Heart right ventricle (tissue), 16 donors: ENCODE measurements around the gene PPM1H. TPM values are rescaled to one million over a fixed set of nuclear protein-coding genes. Genes with fewer than 3 reads are reported as not detected.

Experiments used
- ATAC-seq, 8 donors: fragments of 200-7000 bp; cut with Tn5 transposase; one replicate each; pipeline ENCODE4 v1.9.1; 2020; ENCODE audit warnings: mild to moderate bottlenecking in 8 of 8, moderate library complexity in 8 of 8, moderate number of reproducible peaks in 1 of 8
- DNase-seq, 2 donors: peaks; one replicate each; pipeline ENCODE4 v3.0.0-alpha.2; 2020
- H3K27ac ChIP-seq, 10 donors: fragments of 200-600 bp; sonication (generic) in 2 of 10; one replicate each; pipeline versions ENCODE4 v1.5.0 to v1.8.0; 2020 to 2022; ENCODE audit warnings: mild to moderate bottlenecking in 3 of 10
- H3K27me3 ChIP-seq, 7 donors: fragments of 200-600 bp; one replicate each; pipeline ENCODE4 v1.8.0; 2021 to 2022; ENCODE audit warnings: mild to moderate bottlenecking in 2 of 7
- H3K36me3 ChIP-seq, 9 donors: fragments of 200-600 bp; sonication (generic) in 1 of 9; one replicate each; pipeline versions ENCODE4 v1.5.0 to v1.8.0; 2020 to 2022; ENCODE audit warnings: mild to moderate bottlenecking in 2 of 9
- H3K4me1 ChIP-seq, 9 donors: fragments of 200-600 bp; sonication (generic) in 1 of 9; one replicate each; pipeline versions ENCODE4 v1.5.0 to v1.8.0; 2020 to 2022; ENCODE audit warnings: mild to moderate bottlenecking in 4 of 9
- H3K4me3 ChIP-seq, 10 donors: fragments of 200-600 bp; sonication (generic) in 2 of 10; one replicate each; pipeline versions ENCODE4 v1.5.0 to v1.8.0; 2020 to 2022; ENCODE audit warnings: mild to moderate bottlenecking in 7 of 10, moderate library complexity in 2 of 10
- H3K9me3 ChIP-seq, 11 donors: fragments of 200-600 bp in 10 of 11; sonication (generic) in 2 of 11; one replicate each; pipeline versions ENCODE4 v1.5.0 to v1.8.0; 2013 to 2022; ENCODE audit warnings: mild to moderate bottlenecking in 2 of 11, control low read depth in 1 of 11, moderate library complexity in 1 of 11
- WGBS, 2 donors: extraction: QIAGEN DNeasy Blood & Tissue Kit; methylation state at CpG; one replicate each; pipeline ENCODE4 v1.1.7; 2013; ENCODE audit warnings: inconsistent platforms in 1 of 2; 5-methylcytosine and 5-hydroxymethylcytosine counted together
- intact Hi-C, 10 donors: fragments of 100-400 bp; cut with DNase I; formaldehyde crosslinking; loops; one replicate each; pipeline versions ENCODE4 v1.11.1 to v1.14.2; 2022
- polyA plus RNA-seq, 2 donors: library from polyadenylated mRNA; stranded (reverse); fragments of 200-250 nt; gene quantifications; one replicate each; pipeline ENCODE4 v1.2.3, GENCODE V29; 2013
- total RNA-seq, 10 donors: library from RNA; stranded (reverse); fragmentation: NEBNext Ultra II Directional in 3 of 10; extraction: Animal tissue kit (Norgen Biotek cat#: 25700) in 3 of 10; gene quantifications; one replicate each; pipeline versions ENCODE4 v1.2.1 to v1.2.4, GENCODE V29; 2021 to 2023
- TF ChIP-seq, protein P1 (sequence below), 9 donors: fragments of 200-600 bp; sonication (generic) in 2 of 9; IDR thresholded peaks; one replicate each; pipeline versions ENCODE4 v1.5.0 to v1.8.0; 2021 to 2022; ENCODE audit warnings: antibody characterized with exemption in 9 of 9, mild to moderate bottlenecking in 5 of 9, moderate library complexity in 1 of 9
- donor health status: Arrhythmogenic right ventricular cardiomyopathy.
- donor health status: ischemic (EF 13 %, LVEDD 7.1; RV severe dilation, severe dysfunction).
- donor health status: healthy with polysubstance abuse.
- donor health status: DM: no; HTN: yes; CAD: no.
- donor health status: DM: no; HTN: no; CAD: no.
- donor health status: ischemic (EF 25% LVEDD 6.9; RV normal size, moderate dysfunction).
- donor health status: ischemic (EF 25% LVEDD 5.7; RV mildly dilated, moderate dysfunction).
- donor health status: healthy.
- donor health status: DM: yes; HTN: yes; CAD: no.
- donor health status: Ischemic cardiomyopathy.
- donor health status: ischemic (EF 35%, LVEDD 5.7; RV mildly dilated, moderate dysfunction).
- donor health status: nonischemic (EF 11% LVEDD 7.7; RV severe dilation, severe dysfunction).
- donor health status: DM: yes; HTN: yes; CAD: no.
- donor health status: PGD.
- donor health status: ischemic (EF 29% LVEDD 5.4; RV normal size, mild dysfunction).
- donor health status: nonischemic (EF 23%, LVEDD 6.1; RV moderate dilation, normal function).

PPM1H gene
- total and polyA plus RNA-seq, 12 donors, result 0.62 to 7.1 (median 5.3) TPM

DNA sequence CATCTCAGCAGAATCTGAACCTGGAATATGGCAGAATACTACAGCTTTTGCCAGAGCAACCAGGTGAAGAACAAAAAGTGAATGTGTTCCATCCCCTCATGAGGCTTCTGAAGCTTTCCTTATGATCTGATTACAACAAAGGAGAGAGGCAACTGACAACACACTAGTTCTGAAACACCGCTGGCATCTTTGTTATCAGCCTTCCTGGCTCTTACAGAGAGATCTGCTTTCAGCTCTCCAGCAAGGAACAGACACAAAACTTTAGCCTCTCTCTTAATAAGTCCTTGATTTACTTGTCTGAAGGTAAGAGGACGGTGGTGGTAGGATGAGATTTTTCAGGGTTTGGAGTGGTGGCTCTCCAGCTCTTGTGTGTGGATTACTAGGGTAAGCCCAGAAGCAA, 227.0 kb downstream of the PPM1H start:
- 95 to 98% methylated on average over 2 of the region's 2 CpGs for WGBS, 2 donors
- no peaks in the 10 kb centered on the region for H3K9me3 ChIP-seq
- H3K4me3 ChIP-seq, result no peak overlapping the region
- peaks cover 0 to 8% (median 0%) of the 10 kb centered on the region in 9 donors for H3K36me3 ChIP-seq
- peaks cover 7 to 30% (median 25%) of the 10 kb centered on the region in 9 donors for H3K4me1 ChIP-seq
- ATAC-seq (no peak), DNase-seq (no peak)
- intact Hi-C loops, result loop anchor here in 1 of 10 donors (10.0 kb wide), 1 partner anchor 57 kb away; no protein-coding TSS in a partner anchor
- no peaks in the 10 kb centered on the region for H3K27me3 ChIP-seq
- no peak overlapping the region for H3K27ac ChIP-seq
- TF ChIP-seq, protein P1, sequence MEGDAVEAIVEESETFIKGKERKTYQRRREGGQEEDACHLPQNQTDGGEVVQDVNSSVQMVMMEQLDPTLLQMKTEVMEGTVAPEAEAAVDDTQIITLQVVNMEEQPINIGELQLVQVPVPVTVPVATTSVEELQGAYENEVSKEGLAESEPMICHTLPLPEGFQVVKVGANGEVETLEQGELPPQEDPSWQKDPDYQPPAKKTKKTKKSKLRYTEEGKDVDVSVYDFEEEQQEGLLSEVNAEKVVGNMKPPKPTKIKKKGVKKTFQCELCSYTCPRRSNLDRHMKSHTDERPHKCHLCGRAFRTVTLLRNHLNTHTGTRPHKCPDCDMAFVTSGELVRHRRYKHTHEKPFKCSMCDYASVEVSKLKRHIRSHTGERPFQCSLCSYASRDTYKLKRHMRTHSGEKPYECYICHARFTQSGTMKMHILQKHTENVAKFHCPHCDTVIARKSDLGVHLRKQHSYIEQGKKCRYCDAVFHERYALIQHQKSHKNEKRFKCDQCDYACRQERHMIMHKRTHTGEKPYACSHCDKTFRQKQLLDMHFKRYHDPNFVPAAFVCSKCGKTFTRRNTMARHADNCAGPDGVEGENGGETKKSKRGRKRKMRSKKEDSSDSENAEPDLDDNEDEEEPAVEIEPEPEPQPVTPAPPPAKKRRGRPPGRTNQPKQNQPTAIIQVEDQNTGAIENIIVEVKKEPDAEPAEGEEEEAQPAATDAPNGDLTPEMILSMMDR (IDR thresholded peaks at IDR 0.05), result no peak

DNA sequence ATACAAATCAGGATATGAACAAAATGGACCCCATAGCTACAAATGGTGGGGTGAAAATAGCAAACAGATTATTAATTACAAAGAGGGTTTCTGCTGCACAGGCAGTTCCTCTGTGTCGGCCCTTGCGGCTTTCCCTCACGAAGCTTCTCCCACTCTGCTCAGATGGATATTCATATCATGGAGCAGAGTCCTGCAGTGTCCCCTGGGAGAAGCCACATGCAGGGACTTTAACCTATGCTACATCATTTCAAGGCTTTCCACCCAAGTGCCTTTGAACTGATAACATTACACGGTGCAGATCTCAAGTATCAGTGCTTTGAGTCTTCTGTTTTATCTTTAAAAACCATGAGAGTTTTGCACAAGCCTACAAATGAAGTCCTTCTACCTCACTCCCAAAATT, 229.1 kb downstream of the PPM1H start:
- Histone ChIP-seq H3K4me3 (no peak overlapping the region), H3K9me3 (no peaks in the 10 kb centered on the region), H3K27ac (no peak overlapping the region), H3K4me1 (peaks cover 9 to 44% (median 35%) of the 10 kb centered on the region in 9 donors), H3K36me3 (peaks cover 0 to 8% (median 0%) of the 10 kb centered on the region in 9 donors), H3K27me3 (no peaks in the 10 kb centered on the region)
- TF ChIP-seq, protein P1 (IDR thresholded peaks at IDR 0.05), result no peak
- 79 to 84% methylated on average over 4 of the region's 4 CpGs for WGBS, 2 donors
- intact Hi-C loops, result loop anchor here in 1 of 10 donors (10.0 kb wide), 1 partner anchor 59 kb away; no protein-coding TSS in a partner anchor
- DNase-seq, result no peak
- no peak for ATAC-seq

DNA sequence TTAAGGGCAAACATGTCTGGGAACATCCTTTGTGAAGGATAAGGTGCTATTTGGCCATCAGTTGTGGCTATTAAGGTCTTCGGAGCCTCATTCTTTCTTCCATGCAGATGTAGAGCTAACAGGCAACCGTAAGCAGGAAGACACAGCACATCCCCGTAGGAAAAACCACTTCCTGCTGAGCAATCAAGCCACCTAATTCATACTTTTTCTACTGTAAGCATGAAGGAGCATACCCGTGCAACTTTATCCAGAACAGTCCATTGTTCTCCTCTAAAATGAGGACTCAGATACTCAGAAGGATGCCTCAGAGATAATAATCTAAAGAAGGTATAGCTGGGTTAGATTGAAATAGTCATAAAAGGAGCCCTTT, 232.0 kb downstream of the PPM1H start:
- intact Hi-C loops, result loop anchor here in 1 of 10 donors (5.0 to 10.0 kb wide), 2 partner anchors 62 to 101 kb away; no protein-coding TSS in a partner anchor
- peak in 6 of 8 donors; percentile 2 to 53 (median 34) for ATAC-seq
- 33 to 42% methylated on average over 4 of the region's 4 CpGs for WGBS, 2 donors

DNA sequence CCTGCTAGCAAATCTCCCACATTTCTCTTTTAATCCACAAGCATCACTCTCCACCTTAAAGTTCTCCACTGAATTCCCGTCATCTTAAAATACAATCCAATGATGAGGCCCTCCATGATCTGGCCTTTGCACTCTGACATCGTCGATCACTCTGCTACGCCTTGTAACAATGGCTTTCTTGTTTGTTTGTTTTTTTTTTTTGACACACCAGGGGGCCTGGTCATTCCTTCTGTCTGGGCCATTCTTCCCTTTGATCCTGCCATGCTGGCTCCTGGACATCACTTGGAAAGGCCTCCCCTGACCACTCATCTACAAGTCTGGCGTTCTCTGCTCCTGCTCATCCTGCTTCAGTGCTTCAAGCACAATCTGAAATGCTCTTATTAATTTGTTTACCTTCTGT, 233.5 kb downstream of the PPM1H start:
- Histone ChIP-seq H3K4me3 (no peak overlapping the region), H3K4me1 (peaks cover 9 to 72% (median 38%) of the 10 kb centered on the region in 9 donors), H3K36me3 (no peaks in the 10 kb centered on the region), H3K9me3 (no peaks in the 10 kb centered on the region), H3K27me3 (no peaks in the 10 kb centered on the region), H3K27ac (peak overlapping the region in 5 of 10 donors; percentile 72 to 87 (median 79))
- intact Hi-C loops, result loop anchor here in 1 of 10 donors (5.0 to 10.0 kb wide), 2 partner anchors 63 to 99 kb away; no protein-coding TSS in a partner anchor
- ATAC-seq (no peak), DNase-seq (no peak)
- TF ChIP-seq, protein P1 (IDR thresholded peaks at IDR 0.05), result no peak
- WGBS, 2 donors, result 75 to 87% methylated on average over 5 of the region's 5 CpGs

More for the DNA sequence above, 232.0 kb downstream of the PPM1H start:
- Histone ChIP-seq H3K27ac (peak overlapping the region in 9 of 10 donors; percentile 42 to 87 (median 72)), H3K36me3 (peaks cover 0 to 4% (median 0%) of the 10 kb centered on the region in 9 donors), H3K4me3 (no peak overlapping the region), H3K9me3 (no peaks in the 10 kb centered on the region), H3K4me1 (peaks cover 9 to 57% (median 33%) of the 10 kb centered on the region in 9 donors), H3K27me3 (no peaks in the 10 kb centered on the region)
- no peak for DNase-seq
- TF ChIP-seq, protein P1 (IDR thresholded peaks at IDR 0.05), result no peak
